K562 (cell line): ENCODE measurements around the gene UGT1A6. TPM values are rescaled to one million over a fixed set of nuclear protein-coding genes. Genes with fewer than 3 reads are reported as not detected.

ENCODE experiments used
- ADNP ChIP-seq: fragments of 200-800 bp; sonication (Bioruptor generic); IDR thresholded peaks from 2 replicates; pipeline ENCODE4 v1.6.1; 2016; ENCODE audit warnings: missing genetic modification characterization, missing compliant biosample characterization
- CEBPB ChIP-seq: fragments of 450-650 bp; IDR thresholded peaks from 2 replicates; pipeline ENCODE4 v1.6.1; 2016; ENCODE audit warnings: missing genetic modification characterization, missing compliant biosample characterization
- CHCHD3 ChIP-seq: fragments of 250-450 bp; sonication (Bioruptor Pico); IDR thresholded peaks from 2 replicates; pipeline ENCODE4 v2.1.2; 2022; ENCODE audit warnings: mild to moderate bottlenecking
- CREB1 ChIP-seq, 2 experiments: sonication (generic) in 1 of 2; formaldehyde crosslinking in 1 of 2; IDR thresholded peaks; 2 replicates each; pipeline versions ENCODE4 v1.6.1 to v1.8.0; 2012 to 2022; ENCODE audit warnings: inconsistent platforms in 1 of 2, mild to moderate bottlenecking in 1 of 2, missing genetic modification reagents in 1 of 2, moderate library complexity in 1 of 2
- HMGN3 ChIP-seq: IDR thresholded peaks from 2 replicates; pipeline ENCODE4 v1.6.1; 2011; ENCODE audit warnings: borderline replicate concordance, low read depth, mild to moderate bottlenecking, mixed read lengths, low read length; ENCODE audit not compliant: insufficient read length; ENCODE audit errors: extremely low read depth
- HOXB6 ChIP-seq: fragments of 250-450 bp; sonication (Bioruptor Pico); IDR thresholded peaks from 2 replicates; pipeline ENCODE4 v1.5.1; 2022; ENCODE audit warnings: mild to moderate bottlenecking, borderline replicate concordance
- KDM4B ChIP-seq, 2 experiments: fragments of 450-650 bp in 1 of 2; sonication (generic) in 1 of 2; IDR thresholded peaks; 2 replicates each; pipeline ENCODE4 v1.6.1; 2016 to 2017; ENCODE audit warnings: borderline replicate concordance in 2 of 2, antibody characterized with exemption in 1 of 2, low read depth in 1 of 2, mild to moderate bottlenecking in 1 of 2
- NR2F6 ChIP-seq: fragments of 450-650 bp; formaldehyde crosslinking; IDR thresholded peaks from 2 replicates; pipeline ENCODE4 v1.4.0; 2020; ENCODE audit warnings: mild to moderate bottlenecking
- POLR2H ChIP-seq: IDR thresholded peaks from 2 replicates; pipeline ENCODE4 v1.6.1; 2016; ENCODE audit warnings: missing genetic modification characterization, low read depth, mild to moderate bottlenecking, control low read depth, missing compliant biosample characterization, moderate library complexity
- TCF7 ChIP-seq: sonication (generic); IDR thresholded peaks from 2 replicates; pipeline ENCODE4 v1.6.1; 2016; ENCODE audit warnings: antibody characterized with exemption, borderline replicate concordance
- ZNF3 ChIP-seq: fragments of 250-450 bp; sonication (Bioruptor Pico); IDR thresholded peaks from 2 replicates; pipeline ENCODE4 v1.5.0; 2021; ENCODE audit warnings: mild to moderate bottlenecking, moderate library complexity
- polyA plus RNA-seq, 8 experiments: library from polyadenylated mRNA; depleted of rRNA in 4 of 8; stranded (reverse) in 5 of 8; unstranded in 3 of 8; fragments of >200 nt; fragmentation: Nextera tagmentation in 2 of 8; fragmentation: Illumina TruSeq in 1 of 8; extraction: Ambion mirVana in 2 of 8; extraction: Trizol in 1 of 8; gene quantifications; 2 replicates each; pipeline versions ENCODE4 v1.2.1 to v1.2.3, GENCODE V29; 2011 to 2014; ENCODE audit warnings: inconsistent platforms in 1 of 8, missing spikeins in 1 of 8
- total RNA-seq, 7 experiments: library from RNA; depleted of rRNA in 6 of 7; stranded (reverse); fragments of >200 nt in 6 of 7; fragmentation: Illumina TruSeq in 2 of 7; extraction: Trizol in 2 of 7; gene quantifications; 2 replicates each; pipeline versions ENCODE4 v1.2.1 to v1.2.3, GENCODE V29; 2011 to 2021; ENCODE audit warnings: low replicate concordance in 1 of 7
- TF ChIP-seq, protein P1 (sequence below): fragments of 450-650 bp; IDR thresholded peaks from 2 replicates; pipeline ENCODE4 v1.6.1; 2016; ENCODE audit warnings: mild to moderate bottlenecking, moderate library complexity
- TF ChIP-seq, protein P2 (sequence below): fragments of 250-450 bp; sonication (Bioruptor Pico); IDR thresholded peaks from 2 replicates; pipeline ENCODE4 v1.5.0; 2021
- TF ChIP-seq, protein P3 (sequence below): fragments of 250-450 bp; sonication (Bioruptor Pico); IDR thresholded peaks from 2 replicates; pipeline ENCODE4 v1.4.0; 2020

UGT1A6 gene
- total and polyA plus RNA-seq, 9 of the 15 experiments (the other 6 are each of a cell fraction or from before 2014, with no cell fraction given) = not detected

DNA sequence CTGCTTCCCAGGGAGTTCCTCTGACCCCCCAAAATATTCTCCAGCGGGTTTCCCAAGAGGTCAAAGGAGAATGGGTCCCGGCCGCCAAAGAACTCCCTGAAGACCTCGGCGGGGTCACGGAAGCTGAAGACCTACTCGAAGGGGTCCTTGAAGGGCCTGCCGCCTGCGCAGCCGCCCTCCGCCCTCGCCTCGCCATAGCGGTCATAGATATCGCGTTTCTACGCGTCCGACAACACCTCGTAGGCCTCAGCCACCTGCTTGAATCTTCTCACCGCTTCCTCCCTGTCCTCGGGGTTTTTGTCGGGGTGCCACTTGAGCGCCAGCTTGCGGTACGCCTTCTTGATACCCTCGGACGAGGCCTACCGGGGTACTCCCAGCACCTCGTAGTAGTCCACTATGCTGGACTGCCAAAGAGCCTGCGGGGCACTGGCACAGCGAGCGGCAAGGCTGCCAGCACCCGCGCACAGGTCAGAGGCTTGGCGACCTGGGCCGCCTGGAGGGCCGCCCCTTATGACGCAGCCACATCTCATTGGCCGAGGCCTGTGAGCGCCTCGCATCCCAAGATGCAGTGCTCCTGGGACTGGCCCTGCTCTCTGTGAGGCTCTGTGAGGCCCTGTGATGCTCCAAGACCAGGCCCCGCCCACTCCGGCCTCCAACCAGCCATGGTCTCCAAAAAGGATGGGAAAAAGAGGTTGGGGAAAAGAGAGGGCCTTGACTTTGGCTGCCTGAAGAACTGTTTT is 62.4 kb downstream of the UGT1A6 start (continued):
- TF ChIP-seq ADNP (no peak), HOXB6 (CRISPR knock-in tag) (no peak), HMGN3 (no peak), NR2F6 (CRISPR knock-in tag) (no peak), TCF7 (no peak), CREB1 (IDR thresholded peaks at IDR 0.05) (no peak), CREB1 (CRISPR knock-in tag; IDR thresholded peaks at IDR 0.05) (peak; percentile 36; the same call in 1 of the 2 replicates), CHCHD3 (no peak), KDM4B (IDR thresholded peaks at IDR 0.05; ENCODE audit: borderline replicate concordance in 2 of 2, low read depth in 1 of 2) (no peak), CEBPB (tag) (no peak), ZNF3 (CRISPR knock-in tag) (no peak), POLR2H (no peak)
- TF ChIP-seq, protein P1, sequence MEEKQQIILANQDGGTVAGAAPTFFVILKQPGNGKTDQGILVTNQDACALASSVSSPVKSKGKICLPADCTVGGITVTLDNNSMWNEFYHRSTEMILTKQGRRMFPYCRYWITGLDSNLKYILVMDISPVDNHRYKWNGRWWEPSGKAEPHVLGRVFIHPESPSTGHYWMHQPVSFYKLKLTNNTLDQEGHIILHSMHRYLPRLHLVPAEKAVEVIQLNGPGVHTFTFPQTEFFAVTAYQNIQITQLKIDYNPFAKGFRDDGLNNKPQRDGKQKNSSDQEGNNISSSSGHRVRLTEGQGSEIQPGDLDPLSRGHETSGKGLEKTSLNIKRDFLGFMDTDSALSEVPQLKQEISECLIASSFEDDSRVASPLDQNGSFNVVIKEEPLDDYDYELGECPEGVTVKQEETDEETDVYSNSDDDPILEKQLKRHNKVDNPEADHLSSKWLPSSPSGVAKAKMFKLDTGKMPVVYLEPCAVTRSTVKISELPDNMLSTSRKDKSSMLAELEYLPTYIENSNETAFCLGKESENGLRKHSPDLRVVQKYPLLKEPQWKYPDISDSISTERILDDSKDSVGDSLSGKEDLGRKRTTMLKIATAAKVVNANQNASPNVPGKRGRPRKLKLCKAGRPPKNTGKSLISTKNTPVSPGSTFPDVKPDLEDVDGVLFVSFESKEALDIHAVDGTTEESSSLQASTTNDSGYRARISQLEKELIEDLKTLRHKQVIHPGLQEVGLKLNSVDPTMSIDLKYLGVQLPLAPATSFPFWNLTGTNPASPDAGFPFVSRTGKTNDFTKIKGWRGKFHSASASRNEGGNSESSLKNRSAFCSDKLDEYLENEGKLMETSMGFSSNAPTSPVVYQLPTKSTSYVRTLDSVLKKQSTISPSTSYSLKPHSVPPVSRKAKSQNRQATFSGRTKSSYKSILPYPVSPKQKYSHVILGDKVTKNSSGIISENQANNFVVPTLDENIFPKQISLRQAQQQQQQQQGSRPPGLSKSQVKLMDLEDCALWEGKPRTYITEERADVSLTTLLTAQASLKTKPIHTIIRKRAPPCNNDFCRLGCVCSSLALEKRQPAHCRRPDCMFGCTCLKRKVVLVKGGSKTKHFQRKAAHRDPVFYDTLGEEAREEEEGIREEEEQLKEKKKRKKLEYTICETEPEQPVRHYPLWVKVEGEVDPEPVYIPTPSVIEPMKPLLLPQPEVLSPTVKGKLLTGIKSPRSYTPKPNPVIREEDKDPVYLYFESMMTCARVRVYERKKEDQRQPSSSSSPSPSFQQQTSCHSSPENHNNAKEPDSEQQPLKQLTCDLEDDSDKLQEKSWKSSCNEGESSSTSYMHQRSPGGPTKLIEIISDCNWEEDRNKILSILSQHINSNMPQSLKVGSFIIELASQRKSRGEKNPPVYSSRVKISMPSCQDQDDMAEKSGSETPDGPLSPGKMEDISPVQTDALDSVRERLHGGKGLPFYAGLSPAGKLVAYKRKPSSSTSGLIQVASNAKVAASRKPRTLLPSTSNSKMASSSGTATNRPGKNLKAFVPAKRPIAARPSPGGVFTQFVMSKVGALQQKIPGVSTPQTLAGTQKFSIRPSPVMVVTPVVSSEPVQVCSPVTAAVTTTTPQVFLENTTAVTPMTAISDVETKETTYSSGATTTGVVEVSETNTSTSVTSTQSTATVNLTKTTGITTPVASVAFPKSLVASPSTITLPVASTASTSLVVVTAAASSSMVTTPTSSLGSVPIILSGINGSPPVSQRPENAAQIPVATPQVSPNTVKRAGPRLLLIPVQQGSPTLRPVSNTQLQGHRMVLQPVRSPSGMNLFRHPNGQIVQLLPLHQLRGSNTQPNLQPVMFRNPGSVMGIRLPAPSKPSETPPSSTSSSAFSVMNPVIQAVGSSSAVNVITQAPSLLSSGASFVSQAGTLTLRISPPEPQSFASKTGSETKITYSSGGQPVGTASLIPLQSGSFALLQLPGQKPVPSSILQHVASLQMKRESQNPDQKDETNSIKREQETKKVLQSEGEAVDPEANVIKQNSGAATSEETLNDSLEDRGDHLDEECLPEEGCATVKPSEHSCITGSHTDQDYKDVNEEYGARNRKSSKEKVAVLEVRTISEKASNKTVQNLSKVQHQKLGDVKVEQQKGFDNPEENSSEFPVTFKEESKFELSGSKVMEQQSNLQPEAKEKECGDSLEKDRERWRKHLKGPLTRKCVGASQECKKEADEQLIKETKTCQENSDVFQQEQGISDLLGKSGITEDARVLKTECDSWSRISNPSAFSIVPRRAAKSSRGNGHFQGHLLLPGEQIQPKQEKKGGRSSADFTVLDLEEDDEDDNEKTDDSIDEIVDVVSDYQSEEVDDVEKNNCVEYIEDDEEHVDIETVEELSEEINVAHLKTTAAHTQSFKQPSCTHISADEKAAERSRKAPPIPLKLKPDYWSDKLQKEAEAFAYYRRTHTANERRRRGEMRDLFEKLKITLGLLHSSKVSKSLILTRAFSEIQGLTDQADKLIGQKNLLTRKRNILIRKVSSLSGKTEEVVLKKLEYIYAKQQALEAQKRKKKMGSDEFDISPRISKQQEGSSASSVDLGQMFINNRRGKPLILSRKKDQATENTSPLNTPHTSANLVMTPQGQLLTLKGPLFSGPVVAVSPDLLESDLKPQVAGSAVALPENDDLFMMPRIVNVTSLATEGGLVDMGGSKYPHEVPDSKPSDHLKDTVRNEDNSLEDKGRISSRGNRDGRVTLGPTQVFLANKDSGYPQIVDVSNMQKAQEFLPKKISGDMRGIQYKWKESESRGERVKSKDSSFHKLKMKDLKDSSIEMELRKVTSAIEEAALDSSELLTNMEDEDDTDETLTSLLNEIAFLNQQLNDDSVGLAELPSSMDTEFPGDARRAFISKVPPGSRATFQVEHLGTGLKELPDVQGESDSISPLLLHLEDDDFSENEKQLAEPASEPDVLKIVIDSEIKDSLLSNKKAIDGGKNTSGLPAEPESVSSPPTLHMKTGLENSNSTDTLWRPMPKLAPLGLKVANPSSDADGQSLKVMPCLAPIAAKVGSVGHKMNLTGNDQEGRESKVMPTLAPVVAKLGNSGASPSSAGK = peak; percentile 35; the same call in 1 of the 2 replicates
- TF ChIP-seq, protein P2, sequence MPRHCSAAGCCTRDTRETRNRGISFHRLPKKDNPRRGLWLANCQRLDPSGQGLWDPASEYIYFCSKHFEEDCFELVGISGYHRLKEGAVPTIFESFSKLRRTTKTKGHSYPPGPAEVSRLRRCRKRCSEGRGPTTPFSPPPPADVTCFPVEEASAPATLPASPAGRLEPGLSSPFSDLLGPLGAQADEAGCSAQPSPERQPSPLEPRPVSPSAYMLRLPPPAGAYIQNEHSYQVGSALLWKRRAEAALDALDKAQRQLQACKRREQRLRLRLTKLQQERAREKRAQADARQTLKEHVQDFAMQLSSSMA (CRISPR knock-in tag) = no peak
- TF ChIP-seq, protein P3, sequence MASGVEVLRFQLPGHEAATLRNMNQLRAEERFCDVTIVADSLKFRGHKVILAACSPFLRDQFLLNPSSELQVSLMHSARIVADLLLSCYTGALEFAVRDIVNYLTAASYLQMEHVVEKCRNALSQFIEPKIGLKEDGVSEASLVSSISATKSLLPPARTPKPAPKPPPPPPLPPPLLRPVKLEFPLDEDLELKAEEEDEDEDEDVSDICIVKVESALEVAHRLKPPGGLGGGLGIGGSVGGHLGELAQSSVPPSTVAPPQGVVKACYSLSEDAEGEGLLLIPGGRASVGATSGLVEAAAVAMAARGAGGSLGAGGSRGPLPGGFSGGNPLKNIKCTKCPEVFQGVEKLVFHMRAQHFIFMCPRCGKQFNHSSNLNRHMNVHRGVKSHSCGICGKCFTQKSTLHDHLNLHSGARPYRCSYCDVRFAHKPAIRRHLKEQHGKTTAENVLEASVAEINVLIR (CRISPR knock-in tag) = no peak
